ENCODE data around the gene RASSF7.

The RASSF7 gene

GRCh38 chr11:593347-593746, 32.6 kb downstream of the RASSF7 start:
- Mint-ChIP-seq H3K9me3 (no peaks in the 10 kb centered on the region), H3K36me3 (ENCODE audit: low read depth) (peaks cover 44% of the 10 kb centered on the region), H3K4me3 (no peak overlapping the region), H3K27ac (no peak overlapping the region), H3K4me1 (peaks cover 14% of the 10 kb centered on the region), H3K27me3 (no peaks in the 10 kb centered on the region)
- DNase-seq (no peak), ATAC-seq (no peak)

- Mint-ChIP-seq H3K27ac (no peak overlapping the region), H3K4me1 (peaks cover 10% of the 10 kb centered on the region), H3K36me3 (ENCODE audit: low read depth) (peaks cover 40% of the 10 kb centered on the region), H3K9me3 (no peaks in the 10 kb centered on the region), H3K4me3 (no peak overlapping the region), H3K27me3 (no peaks in the 10 kb centered on the region)
- ATAC-seq (no peak), DNase-seq (no peak)
Measured at GRCh38 chr11:595400-595799, 34.6 kb downstream of the RASSF7 start.

- peak; percentile 41 for ATAC-seq
- H3K9me3 Mint-ChIP-seq = no peaks in the 10 kb centered on the region
- H3K36me3 Mint-ChIP-seq (ENCODE audit: low read depth) = peaks cover 36% of the 10 kb centered on the region
- peak overlapping the region; percentile 46 for H3K27ac Mint-ChIP-seq
- peaks cover 10% of the 10 kb centered on the region for H3K4me1 Mint-ChIP-seq
- H3K4me3 Mint-ChIP-seq = no peak overlapping the region
- no peaks in the 10 kb centered on the region for H3K27me3 Mint-ChIP-seq
- DNase-seq = no peak
Measured at GRCh38 chr11:596374-596773, 35.6 kb downstream of the RASSF7 start.

DNA sequence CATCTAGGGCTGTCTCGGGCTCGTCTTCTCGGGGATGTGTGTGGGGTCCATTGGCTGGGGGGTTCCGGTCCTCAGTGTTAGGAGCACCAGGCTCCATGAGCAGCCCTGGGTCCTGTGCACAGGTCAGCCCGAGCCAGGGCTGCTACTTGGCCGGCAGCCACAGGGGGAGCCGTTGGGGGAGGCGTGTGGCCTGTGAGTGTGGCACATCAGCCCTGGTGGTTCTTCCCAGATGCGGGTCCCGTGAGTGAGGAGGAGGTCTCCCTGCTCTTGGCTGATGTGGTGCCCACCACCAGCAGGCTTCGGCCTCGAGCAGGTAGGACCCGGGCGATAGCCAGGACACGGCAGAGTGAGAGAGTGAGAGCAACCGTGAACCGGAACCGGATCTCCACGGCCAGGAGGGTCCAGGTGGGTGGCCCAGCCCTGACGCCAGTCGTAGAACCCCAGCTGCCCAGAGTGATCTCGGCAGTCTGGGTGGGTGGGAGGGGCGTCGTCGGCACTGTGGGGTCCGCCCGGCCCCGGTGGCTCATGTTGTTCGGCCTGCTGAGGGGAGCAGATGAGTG, 36.5 kb downstream of the RASSF7 start:
- H3K4me3 Mint-ChIP-seq = no peak overlapping the region
- H3K4me1 Mint-ChIP-seq = peaks cover 10% of the 10 kb centered on the region
- H3K9me3 Mint-ChIP-seq = no peaks in the 10 kb centered on the region
- ATAC-seq = peak; percentile 23
- no peaks in the 10 kb centered on the region for H3K27me3 Mint-ChIP-seq
- peaks cover 40% of the 10 kb centered on the region for H3K36me3 Mint-ChIP-seq (ENCODE audit: low read depth)
- no peak overlapping the region for H3K27ac Mint-ChIP-seq
- no peak for DNase-seq

- H3K9me3 Mint-ChIP-seq = no peaks in the 10 kb centered on the region
- H3K4me1 Mint-ChIP-seq = peaks cover 10% of the 10 kb centered on the region
- no peaks in the 10 kb centered on the region for H3K27me3 Mint-ChIP-seq
- H3K27ac Mint-ChIP-seq = no peak overlapping the region
- ATAC-seq = no peak
- DNase-seq = no peak
- no peak overlapping the region for H3K4me3 Mint-ChIP-seq
- peaks cover 39% of the 10 kb centered on the region for H3K36me3 Mint-ChIP-seq (ENCODE audit: low read depth)
Measured at GRCh38 chr11:598005-598680, 37.4 kb downstream of the RASSF7 start.

GRCh38 chr11:601573-602245, 40.9 kb downstream of the RASSF7 start:
- ATAC-seq = no peak
- no peak for DNase-seq
- H3K4me1 Mint-ChIP-seq = peaks cover 4% of the 10 kb centered on the region
- no peaks in the 10 kb centered on the region for H3K27me3 Mint-ChIP-seq
- H3K27ac Mint-ChIP-seq = no peak overlapping the region
- no peak overlapping the region for H3K4me3 Mint-ChIP-seq
- H3K36me3 Mint-ChIP-seq (ENCODE audit: low read depth) = peaks cover 40% of the 10 kb centered on the region
- H3K9me3 Mint-ChIP-seq = no peaks in the 10 kb centered on the region

- ATAC-seq = no peak
- peaks cover 37% of the 10 kb centered on the region for H3K36me3 Mint-ChIP-seq (ENCODE audit: low read depth)
- no peaks in the 10 kb centered on the region for H3K9me3 Mint-ChIP-seq
- DNase-seq = no peak
- no peak overlapping the region for H3K4me3 Mint-ChIP-seq
- H3K4me1 Mint-ChIP-seq = peaks cover 4% of the 10 kb centered on the region
- no peaks in the 10 kb centered on the region for H3K27me3 Mint-ChIP-seq
- H3K27ac Mint-ChIP-seq = no peak overlapping the region
Measured at GRCh38 chr11:603154-603553, 42.4 kb downstream of the RASSF7 start.

- H3K27me3 Mint-ChIP-seq = no peaks in the 10 kb centered on the region
- no peak overlapping the region for H3K27ac Mint-ChIP-seq
- DNase-seq = no peak
- H3K4me3 Mint-ChIP-seq = no peak overlapping the region
- no peak for ATAC-seq
- no peaks in the 10 kb centered on the region for H3K9me3 Mint-ChIP-seq
- H3K36me3 Mint-ChIP-seq (ENCODE audit: low read depth) = peaks cover 31% of the 10 kb centered on the region
- peaks cover 4% of the 10 kb centered on the region for H3K4me1 Mint-ChIP-seq
Measured at GRCh38 chr11:605286-606129, 44.7 kb downstream of the RASSF7 start.

GRCh38 chr11:606245-606644, 45.5 kb downstream of the RASSF7 start:
- no peak for DNase-seq

GRCh38 chr11:607020-607780, 46.4 kb downstream of the RASSF7 start:
- H3K27ac Mint-ChIP-seq = peak overlapping the region; percentile 18

More at GRCh38 chr11:606245-606644, 45.5 kb downstream of the RASSF7 start:
- Mint-ChIP-seq H3K27me3 (no peaks in the 10 kb centered on the region), H3K36me3 (ENCODE audit: low read depth) (peaks cover 32% of the 10 kb centered on the region), H3K4me3 (no peak overlapping the region), H3K9me3 (no peaks in the 10 kb centered on the region), H3K27ac (peak overlapping the region; percentile 18), H3K4me1 (peaks cover 4% of the 10 kb centered on the region)
- no peak for ATAC-seq

GRCh38 chr11:607971-608659, 47.3 kb downstream of the RASSF7 start:
- DNase-seq (no peak), ATAC-seq (no peak)
- Mint-ChIP-seq H3K27ac (no peak overlapping the region), H3K4me1 (peaks cover 4% of the 10 kb centered on the region), H3K27me3 (no peaks in the 10 kb centered on the region), H3K4me3 (no peak overlapping the region), H3K9me3 (no peaks in the 10 kb centered on the region), H3K36me3 (ENCODE audit: low read depth) (peaks cover 29% of the 10 kb centered on the region)

More at GRCh38 chr11:607020-607780, 46.4 kb downstream of the RASSF7 start:
- no peak for DNase-seq
- ATAC-seq = no peak
- Mint-ChIP-seq H3K9me3 (no peaks in the 10 kb centered on the region), H3K27me3 (no peaks in the 10 kb centered on the region), H3K4me3 (no peak overlapping the region), H3K4me1 (peaks cover 4% of the 10 kb centered on the region), H3K36me3 (ENCODE audit: low read depth) (peaks cover 29% of the 10 kb centered on the region)

DNA sequence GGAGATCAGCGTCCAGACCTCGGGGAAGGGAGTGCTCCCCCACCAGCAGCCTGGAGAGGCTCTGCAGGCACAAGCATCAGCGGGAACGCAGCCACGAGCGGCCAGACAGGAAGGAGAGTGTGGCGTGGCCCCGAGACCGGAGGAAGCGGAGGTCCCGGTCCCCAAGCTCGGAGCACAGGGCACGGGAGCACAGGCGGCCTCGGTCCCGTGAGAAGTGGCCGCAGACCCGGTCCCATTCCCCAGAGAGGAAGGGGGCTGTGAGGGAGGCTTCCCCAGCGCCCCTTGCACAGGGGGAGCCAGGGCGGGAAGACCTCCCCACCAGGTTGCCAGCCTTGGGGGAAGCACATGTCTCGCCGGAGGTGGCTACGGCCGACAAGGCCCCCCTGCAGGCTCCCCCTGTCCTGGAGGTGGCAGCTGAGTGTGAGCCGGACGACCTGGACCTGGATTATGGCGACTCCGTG, 48.1 kb downstream of the RASSF7 start:
- Mint-ChIP-seq H3K4me3 (no peak overlapping the region), H3K27me3 (no peaks in the 10 kb centered on the region), H3K4me1 (peaks cover 4% of the 10 kb centered on the region), H3K27ac (no peak overlapping the region), H3K36me3 (ENCODE audit: low read depth) (peaks cover 26% of the 10 kb centered on the region), H3K9me3 (no peaks in the 10 kb centered on the region)
- no peak for DNase-seq
- ATAC-seq = no peak

DNA sequence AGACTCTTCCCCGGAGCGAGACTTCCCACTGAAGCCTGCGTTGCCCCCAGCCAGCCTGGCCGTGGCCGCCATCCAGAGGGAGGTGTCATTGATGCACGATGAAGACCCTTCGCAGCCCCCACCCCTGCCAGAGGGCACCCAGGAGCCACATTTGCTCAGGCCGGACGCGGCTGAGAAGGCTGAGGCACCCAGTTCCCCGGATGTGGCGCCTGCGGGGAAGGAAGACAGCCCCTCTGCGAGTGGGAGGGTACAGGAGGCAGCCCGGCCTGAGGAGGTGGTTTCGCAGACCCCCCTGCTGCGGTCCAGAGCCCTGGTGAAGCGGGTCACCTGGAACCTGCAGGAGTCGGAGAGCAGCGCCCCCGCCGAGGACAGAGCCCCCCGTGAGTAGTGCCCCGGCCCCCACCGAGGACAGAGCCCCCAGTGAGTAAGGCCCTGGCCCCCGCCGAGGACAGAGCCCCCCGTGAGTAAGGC, 48.6 kb downstream of the RASSF7 start:
- DNase-seq (no peak), ATAC-seq (no peak)
- peaks cover 9% of the 10 kb centered on the region for H3K4me1 Mint-ChIP-seq
- no peaks in the 10 kb centered on the region for H3K27me3 Mint-ChIP-seq
- no peaks in the 10 kb centered on the region for H3K9me3 Mint-ChIP-seq
- H3K36me3 Mint-ChIP-seq (ENCODE audit: low read depth) = peaks cover 26% of the 10 kb centered on the region
- no peak overlapping the region for H3K4me3 Mint-ChIP-seq
- no peak overlapping the region for H3K27ac Mint-ChIP-seq
